Measurements from ENCODE around the gene MCM5. TPM values are rescaled to one million over a fixed set of nuclear protein-coding genes. Genes with fewer than 3 reads are reported as not detected.

Gene MCM5
- polyA plus RNA-seq, 3 donors: 23.4 to 39.8 (median 25.5) TPM

GRCh38 chr22:35375031-35375430, 24.9 kb upstream of the MCM5 start:
- H3K79me2 ChIP-seq (ENCODE audit: insufficient read depth, low read length): no peaks in the 10 kb centered on the region
- H4K20me1 ChIP-seq (ENCODE audit: insufficient read depth, low read length): no peaks in the 10 kb centered on the region
- DNase-seq: peak; percentile 70 to 81 (median 80)
- H2AFZ ChIP-seq (ENCODE audit: insufficient read depth, low read depth, low read length, poor library complexity, severe bottlenecking): no peak overlapping the region
- peaks cover 63 to 73% of the 10 kb centered on the region in 2 donors for H3K4me1 ChIP-seq (ENCODE audit: control insufficient read depth in 1 of 2, insufficient read depth in 2 of 2, low read length in 2 of 2)
- TF ChIP-seq CTCF (IDR thresholded peaks at IDR 0.05): no peak
- H3K36me3 ChIP-seq (replicated peaks in 1 of 2; ENCODE audit: control insufficient read depth in 1 of 2, insufficient read depth in 2 of 2, low read length in 2 of 2): no peaks in the 10 kb centered on the region
- no peak overlapping the region for H3K4me3 Mint-ChIP-seq
- no peak overlapping the region for H3K9ac ChIP-seq (ENCODE audit: insufficient read depth, low read length, poor library complexity, severe bottlenecking)
- peak overlapping the region; percentile 6 for H3K4me2 ChIP-seq (replicated peaks; ENCODE audit: extremely low read depth, low read length, poor library complexity, severe bottlenecking)
- peaks cover 59% of the 10 kb centered on the region for H3K4me1 Mint-ChIP-seq
- H3K27me3 ChIP-seq (ENCODE audit: control insufficient read depth in 2 of 2, insufficient read depth in 2 of 2, low read length in 2 of 2): no peaks in the 10 kb centered on the region
- no peaks in the 10 kb centered on the region for H3K36me3 Mint-ChIP-seq
- H3K27ac ChIP-seq (ENCODE audit: low read depth in 1 of 2, low read length in 2 of 2): peak overlapping the region in 1 of 2 donors; percentile 30
- H3K27ac Mint-ChIP-seq: peak overlapping the region; percentile 72 to 88 (median 86)
- no CpG with 5 or more reads among the region's 3 CpGs for WGBS (ENCODE audit: insufficient coverage)
- H3K4me3 ChIP-seq (replicated peaks in 1 of 3; ENCODE audit: low read depth in 2 of 3, low read length in 3 of 3): peak overlapping the region in 1 of 3 experiments; percentile 30
- intact Hi-C loops (cut with micrococcal nuclease): loop anchor here in 1 of 2 donors (5.0 kb wide), 1 partner anchor 37 kb away; no protein-coding TSS in a partner anchor
- peaks cover 0 to 4% (median 0%) of the 10 kb centered on the region in 7 donors for H3K9me3 Mint-ChIP-seq
- H3K27me3 Mint-ChIP-seq (ENCODE audit: low read depth in 3 of 3): peaks cover 0 to 2% (median 2%) of the 10 kb centered on the region in 3 donors
- no peaks in the 10 kb centered on the region for H3K9me3 ChIP-seq (replicated peaks in 1 of 2; ENCODE audit: control insufficient read depth in 1 of 2, insufficient read depth in 1 of 2, low read length in 2 of 2)

GRCh38 chr22:35375526-35375925, 24.4 kb upstream of the MCM5 start:
- H3K27me3 ChIP-seq (ENCODE audit: control insufficient read depth in 2 of 2, insufficient read depth in 2 of 2, low read length in 2 of 2): no peaks in the 10 kb centered on the region
- H3K27me3 Mint-ChIP-seq (ENCODE audit: low read depth in 3 of 3): peaks cover 1 to 2% (median 2%) of the 10 kb centered on the region in 3 donors

More at GRCh38 chr22:35375526-35375925, 24.4 kb upstream of the MCM5 start:
- H3K9me3 ChIP-seq (replicated peaks in 1 of 2; ENCODE audit: control insufficient read depth in 1 of 2, insufficient read depth in 1 of 2, low read length in 2 of 2): no peaks in the 10 kb centered on the region
- no peaks in the 10 kb centered on the region for H3K36me3 ChIP-seq (replicated peaks in 1 of 2; ENCODE audit: control insufficient read depth in 1 of 2, insufficient read depth in 2 of 2, low read length in 2 of 2)
- H3K9me3 Mint-ChIP-seq: peaks cover 0 to 4% (median 0%) of the 10 kb centered on the region in 7 donors
- no peak for TF ChIP-seq CTCF (IDR thresholded peaks at IDR 0.05)
- H4K20me1 ChIP-seq (ENCODE audit: insufficient read depth, low read length): no peaks in the 10 kb centered on the region
- H3K4me2 ChIP-seq (replicated peaks; ENCODE audit: extremely low read depth, low read length, poor library complexity, severe bottlenecking): peak overlapping the region; percentile 6
- no peak for DNase-seq
- intact Hi-C loops (cut with micrococcal nuclease): loop anchor here in 1 of 2 donors (5.0 kb wide), 1 partner anchor 37 kb away; no protein-coding TSS in a partner anchor
- peaks cover 64% of the 10 kb centered on the region for H3K4me1 Mint-ChIP-seq
- peak overlapping the region; percentile 72 to 88 (median 85) for H3K27ac Mint-ChIP-seq
- H3K9ac ChIP-seq (ENCODE audit: insufficient read depth, low read length, poor library complexity, severe bottlenecking): no peak overlapping the region
- H3K4me3 ChIP-seq (replicated peaks in 1 of 3; ENCODE audit: low read depth in 2 of 3, low read length in 3 of 3): peak overlapping the region in 1 of 3 experiments; percentile 30
- peak overlapping the region in 1 of 2 donors; percentile 30 for H3K27ac ChIP-seq (ENCODE audit: low read depth in 1 of 2, low read length in 2 of 2)
- H3K36me3 Mint-ChIP-seq: no peaks in the 10 kb centered on the region
- H3K4me1 ChIP-seq (ENCODE audit: control insufficient read depth in 1 of 2, insufficient read depth in 2 of 2, low read length in 2 of 2): peaks cover 68 to 78% of the 10 kb centered on the region in 2 donors
- H3K4me3 Mint-ChIP-seq: peak overlapping the region in 1 of 2 donors; percentile 12
- H2AFZ ChIP-seq (ENCODE audit: insufficient read depth, low read depth, low read length, poor library complexity, severe bottlenecking): no peak overlapping the region
- 91% methylated on average over 7 of the region's 8 CpGs for WGBS (ENCODE audit: insufficient coverage)
- no peaks in the 10 kb centered on the region for H3K79me2 ChIP-seq (ENCODE audit: insufficient read depth, low read length)
